B cell (primary cell): ENCODE measurements around the gene CEP128. TPM values are rescaled to one million over a fixed set of nuclear protein-coding genes. Genes with fewer than 3 reads are reported as not detected.

Experiments used
- ATAC-seq: fragments of 200-7000 bp; cut with Tn5 transposase; one replicate; pipeline ENCODE4 v1.10.0; 2021; ENCODE audit warnings: low read depth, mild to moderate bottlenecking, moderate number of reproducible peaks, moderate library complexity
- CTCF ChIA-PET: fragments of 350-600 bp; sonication (Branson Sonifier 250); formaldehyde crosslinking; loops from one replicate; lab custom pipeline; 2021; ENCODE audit warnings: antibody characterized with exemption, inconsistent platforms; lab: Charles Lee
- POLR2A ChIA-PET: fragments of 350-600 bp; sonication (Branson Sonifier 250); formaldehyde crosslinking; loops from one replicate; lab custom pipeline; 2021; ENCODE audit warnings: antibody characterized with exemption; lab: Charles Lee
- DNase-seq: peaks from one replicate; pipeline ENCODE4 v3.0.0; 2013
- H2AFZ ChIP-seq: 2 replicates; pipeline ENCODE4 v1.6.1; 2012; ENCODE audit warnings: mild to moderate bottlenecking, low read depth, low read length; ENCODE audit not compliant: insufficient read depth, poor library complexity, severe bottlenecking
- H3K27ac ChIP-seq, 2 donors: 1 replicate in 1 of 2; 2 replicates in 1 of 2; pipeline ENCODE4 v1.5.1; 2012 to 2013; ENCODE audit warnings: low read length in 2 of 2, mild to moderate bottlenecking in 2 of 2, moderate library complexity in 1 of 2
- H3K27me3 ChIP-seq, 4 experiments: fragments of 200-600 bp in 1 of 4; sonication (generic) in 1 of 4; replicated peaks in 1 of 4; 1 replicate in 2 of 4; 2 replicates in 2 of 4; pipeline versions ENCODE4 v1.6.1 to v1.7.0; 2013 to 2016; ENCODE audit warnings: low read length in 3 of 4, mild to moderate bottlenecking in 2 of 4, mixed read lengths in 1 of 4, moderate library complexity in 1 of 4; ENCODE audit not compliant: insufficient read depth in 4 of 4, control insufficient read depth in 3 of 4; ENCODE audit errors: control extremely low read depth in 1 of 4
- H3K36me3 ChIP-seq, 2 experiments: replicated peaks in 1 of 2; 1 replicate in 1 of 2; 2 replicates in 1 of 2; pipeline versions ENCODE4 v1.6.1 to v1.7.1; 2013; ENCODE audit warnings: low read length in 1 of 2; ENCODE audit not compliant: insufficient read depth in 2 of 2, control insufficient read depth in 1 of 2; ENCODE audit errors: control extremely low read depth in 1 of 2, extremely low read depth in 1 of 2
- H3K4me1 ChIP-seq, 2 donors: fragments of 200-600 bp in 1 of 2; sonication (generic) in 1 of 2; 1 replicate in 1 of 2; 2 replicates in 1 of 2; pipeline versions ENCODE4 v1.5.1 to v1.6.1; 2013 to 2017; ENCODE audit warnings: low read length in 2 of 2; ENCODE audit not compliant: control insufficient read depth in 2 of 2, insufficient read depth in 2 of 2
- H3K4me2 ChIP-seq: replicated peaks from 2 replicates; pipeline ENCODE3; 2012; ENCODE audit warnings: mild to moderate bottlenecking, low read depth, low read length; ENCODE audit not compliant: poor library complexity, severe bottlenecking
- H3K4me3 ChIP-seq, 5 experiments: fragments of 200-600 bp in 1 of 5; sonication (generic) in 1 of 5; 1 replicate in 3 of 5; 2 replicates in 2 of 5; pipeline versions ENCODE4 v1.5.1 to v1.7.0; 2011 to 2016; ENCODE audit warnings: low read length in 4 of 5, mild to moderate bottlenecking in 4 of 5, low read depth in 2 of 5, control low read depth in 1 of 5, moderate library complexity in 1 of 5; ENCODE audit not compliant: insufficient read depth in 1 of 5; ENCODE audit errors: control extremely low read depth in 1 of 5, extremely low read depth in 1 of 5
- H3K79me2 ChIP-seq: fragments of 200-600 bp; sonication (generic); one replicate; pipeline ENCODE4 v1.6.0; 2016; ENCODE audit warnings: low read length; ENCODE audit not compliant: control insufficient read depth, insufficient read depth
- H3K9ac ChIP-seq: fragments of 200-600 bp; sonication (generic); 2 replicates; pipeline ENCODE4 v1.6.1; 2017; ENCODE audit warnings: mild to moderate bottlenecking, low read length, moderate library complexity
- H3K9me3 ChIP-seq, 3 donors: one replicate each; pipeline versions ENCODE4 v1.6.1 to v1.7.1; 2013; ENCODE audit warnings: low read length in 2 of 3; ENCODE audit not compliant: control insufficient read depth in 2 of 3, insufficient read depth in 1 of 3; ENCODE audit errors: control extremely low read depth in 1 of 3
- H4K20me1 ChIP-seq: 2 replicates; pipeline ENCODE4 v1.6.0; 2012; ENCODE audit warnings: mild to moderate bottlenecking, low read length; ENCODE audit not compliant: insufficient read depth, control insufficient read depth, poor library complexity, severe bottlenecking
- H3K27ac Mint-ChIP-seq: one replicate; pipeline ENCODE4 v1.8.0; 2021; ENCODE audit warnings: mixed read lengths
- H3K27me3 Mint-ChIP-seq: one replicate; pipeline ENCODE4 v1.8.0; 2021; ENCODE audit warnings: mixed read lengths
- H3K4me1 Mint-ChIP-seq: one replicate; pipeline ENCODE4 v1.8.0; 2021; ENCODE audit warnings: mixed read lengths
- H3K4me3 Mint-ChIP-seq: one replicate; pipeline ENCODE4 v1.8.0; 2021; ENCODE audit warnings: mixed read lengths
- H3K9me3 Mint-ChIP-seq: one replicate; pipeline ENCODE4 v1.8.0; 2022; ENCODE audit warnings: mixed read lengths; ENCODE audit not compliant: insufficient read depth
- EZH2 ChIP-seq: IDR thresholded peaks from 2 replicates; pipeline ENCODE4 v1.6.1; 2012; ENCODE audit warnings: borderline replicate concordance, low read depth, mild to moderate bottlenecking, moderate library complexity, low read length; ENCODE audit not compliant: insufficient read depth, poor library complexity, severe bottlenecking
- WGBS: methylation state at CpG from one replicate; pipeline ENCODE4 v1.1.5; 2013; ENCODE audit warnings: missing lambda C conversion rate; ENCODE audit not compliant: insufficient coverage; 5-methylcytosine and 5-hydroxymethylcytosine counted together
- intact Hi-C: fragments of 100-400 bp; cut with micrococcal nuclease; formaldehyde crosslinking; loops from one replicate; pipeline ENCODE4 v1.10.0; 2022
- polyA plus RNA-seq: library from polyadenylated mRNA; depleted of rRNA; stranded (reverse); fragments of >200 nt; gene quantifications from 2 replicates; pipeline ENCODE4 v1.2.3, GENCODE V29; 2012
- total RNA-seq, 2 donors: library from RNA; stranded (reverse); fragments of 120-200 nt in 1 of 2; gene quantifications; 1 replicate in 1 of 2; 2 replicates in 1 of 2; pipeline versions ENCODE4 v1.2.3 to v1.2.4, GENCODE V29; 2013 to 2022
- TF ChIP-seq, protein P1 (sequence below): fragments of 200-600 bp; IDR thresholded peaks from one replicate; pipeline ENCODE4 v1.8.0; 2022; ENCODE audit warnings: antibody characterized with exemption, mild to moderate bottlenecking

CEP128 gene
- total and polyA plus RNA-seq, 2 donors (not counting 1 experiment from before 2014, with no cell fraction given) = 1.1 to 31.6 TPM

DNA sequence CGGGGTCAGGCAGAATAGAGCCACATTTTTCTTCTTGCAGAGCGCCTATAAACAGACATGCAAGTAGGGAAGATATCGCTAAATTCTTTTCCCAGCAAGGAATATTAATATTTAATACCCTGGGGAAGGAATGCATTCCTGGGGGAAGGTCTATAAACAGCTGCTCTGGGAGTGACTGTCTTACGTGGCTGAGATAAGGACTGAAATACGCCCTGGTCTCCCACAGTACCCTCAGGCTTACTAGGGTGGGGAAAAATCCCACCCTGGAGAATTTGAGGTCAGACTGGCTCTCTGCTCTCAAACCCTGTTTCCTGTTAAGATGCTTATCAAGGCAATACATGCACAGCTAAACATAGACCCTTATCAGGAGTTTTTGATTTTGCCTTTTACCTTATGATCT lies 262.3 kb downstream of the CEP128 start:
- 100% methylated on average over 2 of the region's 5 CpGs for WGBS
- H3K27ac ChIP-seq = no peak overlapping the region
- H2AFZ ChIP-seq = no peak overlapping the region
- H3K79me2 ChIP-seq = no peaks in the 10 kb centered on the region
- H3K4me2 ChIP-seq = no peak overlapping the region
- intact Hi-C loops = no loop called here
- peaks cover 14% of the 10 kb centered on the region for H3K9me3 Mint-ChIP-seq
- H3K27me3 Mint-ChIP-seq = no peaks in the 10 kb centered on the region
- no peaks in the 10 kb centered on the region for H3K36me3 ChIP-seq
- H3K4me3 ChIP-seq = no peak overlapping the region
- H3K4me1 ChIP-seq = no peaks in the 10 kb centered on the region
- ATAC-seq (no peak), DNase-seq (no peak)
- no peak overlapping the region for H3K4me3 Mint-ChIP-seq
- ChIA-PET CTCF (no interaction called here), POLR2A (no interaction called here)
- TF ChIP-seq EZH2 = no peak
- TF ChIP-seq, protein P1, sequence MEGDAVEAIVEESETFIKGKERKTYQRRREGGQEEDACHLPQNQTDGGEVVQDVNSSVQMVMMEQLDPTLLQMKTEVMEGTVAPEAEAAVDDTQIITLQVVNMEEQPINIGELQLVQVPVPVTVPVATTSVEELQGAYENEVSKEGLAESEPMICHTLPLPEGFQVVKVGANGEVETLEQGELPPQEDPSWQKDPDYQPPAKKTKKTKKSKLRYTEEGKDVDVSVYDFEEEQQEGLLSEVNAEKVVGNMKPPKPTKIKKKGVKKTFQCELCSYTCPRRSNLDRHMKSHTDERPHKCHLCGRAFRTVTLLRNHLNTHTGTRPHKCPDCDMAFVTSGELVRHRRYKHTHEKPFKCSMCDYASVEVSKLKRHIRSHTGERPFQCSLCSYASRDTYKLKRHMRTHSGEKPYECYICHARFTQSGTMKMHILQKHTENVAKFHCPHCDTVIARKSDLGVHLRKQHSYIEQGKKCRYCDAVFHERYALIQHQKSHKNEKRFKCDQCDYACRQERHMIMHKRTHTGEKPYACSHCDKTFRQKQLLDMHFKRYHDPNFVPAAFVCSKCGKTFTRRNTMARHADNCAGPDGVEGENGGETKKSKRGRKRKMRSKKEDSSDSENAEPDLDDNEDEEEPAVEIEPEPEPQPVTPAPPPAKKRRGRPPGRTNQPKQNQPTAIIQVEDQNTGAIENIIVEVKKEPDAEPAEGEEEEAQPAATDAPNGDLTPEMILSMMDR = no peak
- no peaks in the 10 kb centered on the region for H4K20me1 ChIP-seq
- no peak overlapping the region for H3K9ac ChIP-seq
- no peaks in the 10 kb centered on the region for H3K27me3 ChIP-seq
- peaks cover 1 to 28% (median 15%) of the 10 kb centered on the region in 3 donors for H3K9me3 ChIP-seq
- no peaks in the 10 kb centered on the region for H3K4me1 Mint-ChIP-seq
- no peak overlapping the region for H3K27ac Mint-ChIP-seq

DNA sequence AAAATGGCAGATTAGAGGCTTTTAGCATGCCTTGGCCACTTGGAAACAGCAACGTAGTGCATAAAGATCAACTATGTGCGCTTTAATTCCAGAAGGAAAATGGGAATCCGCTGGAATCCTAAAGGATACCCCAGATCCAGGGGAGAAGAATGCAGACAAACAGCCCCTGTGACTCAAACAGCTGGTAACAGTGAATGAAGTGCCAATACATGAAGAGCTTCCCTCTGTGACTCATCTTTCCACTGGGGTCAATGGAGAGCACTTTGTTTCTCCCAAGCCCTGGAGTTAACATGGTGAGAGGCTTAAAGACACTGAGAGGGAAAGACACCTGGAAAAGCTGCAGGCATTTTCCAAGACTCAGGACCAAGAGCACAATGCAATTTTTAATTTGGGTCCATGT lies 263.1 kb downstream of the CEP128 start:
- Mint-ChIP-seq H3K4me1 (no peaks in the 10 kb centered on the region), H3K27ac (no peak overlapping the region), H3K4me3 (no peak overlapping the region), H3K9me3 (peaks cover 14% of the 10 kb centered on the region), H3K27me3 (no peaks in the 10 kb centered on the region)
- TF ChIP-seq, protein P1 = no peak
- no peak for TF ChIP-seq EZH2
- CTCF ChIA-PET = no interaction called here
- H3K9ac ChIP-seq = no peak overlapping the region
- intact Hi-C loops = no loop called here
- POLR2A ChIA-PET = no interaction called here
- H3K4me1 ChIP-seq = no peaks in the 10 kb centered on the region
- 96% methylated on average over 3 of the region's 3 CpGs for WGBS
- no peaks in the 10 kb centered on the region for H3K27me3 ChIP-seq
- DNase-seq (no peak), ATAC-seq (no peak)
- no peaks in the 10 kb centered on the region for H3K79me2 ChIP-seq
- no peaks in the 10 kb centered on the region for H3K36me3 ChIP-seq
- H4K20me1 ChIP-seq = no peaks in the 10 kb centered on the region
- H2AFZ ChIP-seq = no peak overlapping the region
- H3K27ac ChIP-seq = no peak overlapping the region
- H3K4me3 ChIP-seq = no peak overlapping the region
- no peak overlapping the region for H3K4me2 ChIP-seq
- H3K9me3 ChIP-seq = peaks cover 1 to 28% (median 15%) of the 10 kb centered on the region in 3 donors
